CD4-positive, alpha-beta T cell (primary cell): ENCODE results near the gene CERKL. TPM values are rescaled to one million over a fixed set of nuclear protein-coding genes. Genes with fewer than 3 reads are reported as not detected.

Source experiments
- ATAC-seq: fragments of 200-7000 bp; cut with Tn5 transposase; one replicate; pipeline ENCODE4 v1.10.0; 2022; ENCODE audit warnings: mild to moderate bottlenecking; ENCODE audit not compliant: poor library complexity
- CTCF ChIA-PET: fragments of 350-600 bp; sonication (Branson Sonifier 250); formaldehyde crosslinking; loops from one replicate; lab custom pipeline; 2021; ENCODE audit warnings: antibody characterized with exemption, inconsistent platforms; lab: Charles Lee
- POLR2A ChIA-PET: fragments of 350-600 bp; sonication (Branson Sonifier 250); formaldehyde crosslinking; loops from one replicate; lab custom pipeline; 2021; ENCODE audit warnings: antibody characterized with exemption, inconsistent platforms; lab: Charles Lee
- DNase-seq, 14 experiments: peaks; one replicate each; pipeline ENCODE4 v3.0.0-alpha.2; 2013 to 2020; ENCODE audit warnings: mixed read lengths in 2 of 14
- H3K27ac ChIP-seq, 2 donors: one replicate each; pipeline versions ENCODE4 v1.5.1 to v1.7.0; 2013; ENCODE audit warnings: low read length in 2 of 2, low read depth in 1 of 2, mild to moderate bottlenecking in 1 of 2
- H3K27me3 ChIP-seq, 2 experiments: 1 replicate in 1 of 2; 2 replicates in 1 of 2; pipeline versions ENCODE4 v1.6.1 to v1.7.0; 2013; ENCODE audit warnings: low read length in 2 of 2, control low read depth in 1 of 2, mild to moderate bottlenecking in 1 of 2, moderate library complexity in 1 of 2; ENCODE audit not compliant: insufficient read depth in 2 of 2, control insufficient read depth in 1 of 2
- H3K36me3 ChIP-seq: one replicate; pipeline ENCODE4 v1.6.1; 2013; ENCODE audit warnings: low read length, control low read depth; ENCODE audit not compliant: insufficient read depth
- H3K4me1 ChIP-seq: one replicate; pipeline ENCODE4 v1.6.1; 2013; ENCODE audit warnings: low read length, control low read depth; ENCODE audit not compliant: insufficient read depth
- H3K4me3 ChIP-seq: one replicate; pipeline ENCODE4 v1.5.1; 2013; ENCODE audit warnings: mild to moderate bottlenecking, low read length, moderate library complexity
- H3K9me3 ChIP-seq, 2 experiments: 1 replicate in 1 of 2; 2 replicates in 1 of 2; pipeline versions ENCODE4 v1.6.1 to v1.7.0; 2013; ENCODE audit warnings: low read length in 2 of 2, mild to moderate bottlenecking in 2 of 2, control low read depth in 1 of 2, moderate library complexity in 1 of 2; ENCODE audit not compliant: control insufficient read depth in 1 of 2, insufficient read depth in 1 of 2
- H3K27ac Mint-ChIP-seq: one replicate; pipeline ENCODE4 v1.8.0; 2020; ENCODE audit warnings: mixed read lengths
- H3K27me3 Mint-ChIP-seq: one replicate; pipeline ENCODE4 v1.8.0; 2021; ENCODE audit warnings: mixed read lengths
- H3K36me3 Mint-ChIP-seq: one replicate; pipeline ENCODE4 v1.8.0; 2021; ENCODE audit warnings: low read depth, mixed read lengths
- H3K4me1 Mint-ChIP-seq: one replicate; pipeline ENCODE4 v1.8.0; 2021; ENCODE audit warnings: low read depth, mixed read lengths
- H3K4me3 Mint-ChIP-seq: one replicate; pipeline ENCODE4 v1.8.0; 2020; ENCODE audit warnings: mild to moderate bottlenecking, mixed read lengths
- H3K9me3 Mint-ChIP-seq: one replicate; pipeline ENCODE4 v1.8.0; 2020; ENCODE audit warnings: mixed read lengths
- CTCF ChIP-seq: fragments of 200-600 bp; IDR thresholded peaks from one replicate; pipeline ENCODE4 v1.8.0; 2022; ENCODE audit warnings: antibody characterized with exemption, mild to moderate bottlenecking
- intact Hi-C, 2 experiments: fragments of 100-400 bp; cut with DNase I in 1 of 2; cut with micrococcal nuclease in 1 of 2; formaldehyde crosslinking; loops; one replicate each; pipeline versions ENCODE4 v1.15.1 to v1.9.0; 2023 to 2025; cut with DNase I, micrococcal nuclease
- total RNA-seq, 174 experiments: library from RNA in 2 of 174; stranded (reverse) in 2 of 174; gene quantifications; one replicate each; pipeline ENCODE4 v1.2.3 and lab custom pipeline; 2021 to 2026

Gene CERKL
- total RNA-seq, 2 experiments from 2014 or later: not detected

DNA sequence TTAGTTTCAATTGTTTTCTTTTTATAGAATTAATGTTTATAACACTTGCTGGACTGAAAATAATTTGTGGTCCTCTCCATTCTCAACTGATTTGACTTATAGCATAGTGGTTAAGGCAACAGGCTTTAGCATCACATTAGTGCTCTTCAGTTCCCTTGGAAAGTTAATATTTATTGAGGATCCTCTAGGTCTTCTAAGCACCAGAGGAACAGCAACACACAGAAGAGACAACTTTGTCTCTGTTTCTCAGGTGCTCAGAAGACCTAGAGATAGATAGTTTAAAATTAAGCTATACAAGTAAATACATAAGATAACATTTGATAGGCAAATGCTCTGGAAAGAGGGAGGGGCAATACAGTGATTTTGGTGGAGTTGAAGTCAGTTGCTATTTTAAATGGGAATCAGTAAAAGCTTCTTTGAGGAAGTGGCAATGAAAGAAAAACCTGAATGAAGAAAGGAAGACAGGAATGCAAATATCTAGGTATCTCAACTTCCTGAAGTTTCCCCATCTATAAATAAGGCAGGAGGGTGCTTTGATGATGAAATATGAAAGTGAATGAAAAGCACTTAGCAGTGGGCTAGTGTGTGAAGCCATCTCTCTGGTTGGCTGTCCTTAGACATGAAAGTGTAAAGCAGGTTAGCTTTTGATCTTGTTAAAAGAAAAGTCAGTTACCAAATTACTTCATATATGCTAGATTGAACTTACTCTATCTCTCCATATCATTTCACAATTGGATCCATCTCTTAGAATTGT, 15.5 kb upstream of the CERKL start:
- Histone ChIP-seq H3K4me3 (no peak overlapping the region), H3K27me3 (peaks cover under 1 to 50% of the 10 kb centered on the region in 2 experiments), H3K36me3 (no peaks in the 10 kb centered on the region), H3K9me3 (no peaks in the 10 kb centered on the region), H3K4me1 (no peaks in the 10 kb centered on the region), H3K27ac (no peak overlapping the region)
- DNase-seq (no peak), ATAC-seq (no peak)
- Mint-ChIP-seq H3K9me3 (no peaks in the 10 kb centered on the region), H3K27me3 (peaks cover 63% of the 10 kb centered on the region), H3K27ac (no peak overlapping the region), H3K4me1 (no peaks in the 10 kb centered on the region), H3K36me3 (no peaks in the 10 kb centered on the region), H3K4me3 (no peak overlapping the region)
- ChIA-PET POLR2A (no interaction called here), CTCF (no interaction called here)
- intact Hi-C loops: no loop called here
- TF ChIP-seq CTCF: no peak

GRCh38 chr2:181670632-181671031, 13.7 kb upstream of the CERKL start:
- DNase-seq (no peak), ATAC-seq (no peak)
- H3K4me3 Mint-ChIP-seq: no peak overlapping the region
- peaks cover 10% of the 10 kb centered on the region for H3K9me3 Mint-ChIP-seq
- H3K4me3 ChIP-seq: no peak overlapping the region
- CTCF ChIA-PET: no interaction called here
- no peaks in the 10 kb centered on the region for H3K4me1 Mint-ChIP-seq
- intact Hi-C loops: no loop called here
- H3K4me1 ChIP-seq: no peaks in the 10 kb centered on the region
- H3K27ac Mint-ChIP-seq: no peak overlapping the region
- H3K27ac ChIP-seq: no peak overlapping the region
- peaks cover 0 to 45% of the 10 kb centered on the region in 2 experiments for H3K27me3 ChIP-seq
- peaks cover 0 to 1% of the 10 kb centered on the region in 2 experiments for H3K9me3 ChIP-seq
- POLR2A ChIA-PET: no interaction called here
- no peaks in the 10 kb centered on the region for H3K36me3 ChIP-seq
- peaks cover 63% of the 10 kb centered on the region for H3K27me3 Mint-ChIP-seq
- no peak for TF ChIP-seq CTCF
- no peaks in the 10 kb centered on the region for H3K36me3 Mint-ChIP-seq

GRCh38 chr2:181667234-181667633, 10.3 kb upstream of the CERKL start:
- Mint-ChIP-seq H3K27me3 (peaks cover 37% of the 10 kb centered on the region), H3K36me3 (no peaks in the 10 kb centered on the region), H3K27ac (no peak overlapping the region), H3K4me3 (no peak overlapping the region), H3K4me1 (no peaks in the 10 kb centered on the region), H3K9me3 (peaks cover 11% of the 10 kb centered on the region)
- no peak overlapping the region for H3K4me3 ChIP-seq
- DNase-seq (no peak), ATAC-seq (no peak)
- H3K27ac ChIP-seq: no peak overlapping the region
- peaks cover 0 to 6% of the 10 kb centered on the region in 2 experiments for H3K9me3 ChIP-seq
- no peaks in the 10 kb centered on the region for H3K36me3 ChIP-seq
- no peak for TF ChIP-seq CTCF
- ChIA-PET POLR2A (no interaction called here), CTCF (no interaction called here)
- intact Hi-C loops: no loop called here
- H3K4me1 ChIP-seq: no peaks in the 10 kb centered on the region
- peaks cover 0 to 24% of the 10 kb centered on the region in 2 experiments for H3K27me3 ChIP-seq
